Measurements from ENCODE around the gene DHRS2. TPM values are rescaled to one million over a fixed set of nuclear protein-coding genes. Genes with fewer than 3 reads are reported as not detected.

The DHRS2 gene
- total and polyA plus RNA-seq, 10 of the 15 experiments (the other 5 are each of a cell fraction or from before 2014, with no cell fraction given) = 0.09 to 1.8 (median 0.73) TPM; not detected in 1

GRCh38 chr14:23661542-23661941, 25.4 kb downstream of the DHRS2 start:
- ATAC-seq (no peak), FAIRE-seq (no peak), DNase-seq (ENCODE audit: low read depth, low spot score) (no peak)
- ChIA-PET POLR2A (no interaction called here), SMC1A (ENCODE audit: uncharacterized antibody, unreplicated experiment) (interaction anchor here (1.3 kb wide), 1 partner anchor 29 kb away, joined by 4 read pairs; no protein-coding TSS in a partner anchor), RAD21 (ENCODE audit: unreplicated experiment) (interaction anchor here (1.7 to 2.0 kb wide), 2 partner anchors 30 to 73 kb away, joined by 4 to 8 read pairs; no protein-coding TSS in a partner anchor), CTCF (interaction anchor here (1.0 to 2.6 kb wide), 3 partner anchors 29 to 249 kb away, joined by 3 to 19 read pairs (median 5); no protein-coding TSS in a partner anchor)
- no peaks in the 10 kb centered on the region for H3K79me2 ChIP-seq (ENCODE audit: control insufficient read depth, insufficient read depth, low read length)
- no peaks in the 10 kb centered on the region for H3K4me1 ChIP-seq (ENCODE audit: control insufficient read depth, insufficient read depth, low read length)
- no TSS peak for BruUV-seq (replicated peaks)
- WGBS (ENCODE audit: insufficient coverage, insufficient replicate concordance, low lambda C conversion rate, missing lambda C conversion rate) = 1% methylated on average over 5 of the region's 5 CpGs
- no peak for TF ChIP-seq BCLAF1 (IDR thresholded peaks at IDR 0.05)
- no peak for TF ChIP-seq ZBED1 (IDR thresholded peaks at IDR 0.05; ENCODE audit: borderline replicate concordance)
- TF ChIP-seq TAF1 (IDR thresholded peaks at IDR 0.05; ENCODE audit: borderline replicate concordance, low read depth, low read length) = no peak
- no peak for TF ChIP-seq CEBPB (IDR thresholded peaks at IDR 0.05; ENCODE audit: borderline replicate concordance in 1 of 2, low read depth in 2 of 2, low read length in 2 of 2)
- no peak for TF ChIP-seq ATF3 (IDR thresholded peaks at IDR 0.05; ENCODE audit: borderline replicate concordance, extremely low read depth, low read depth, low read length)
- no peak for TF ChIP-seq SPI1 (IDR thresholded peaks at IDR 0.05; ENCODE audit: borderline replicate concordance, insufficient read depth, low read depth, low read length)
- no peak for TF ChIP-seq ZNF207 (IDR thresholded peaks at IDR 0.05; ENCODE audit: borderline replicate concordance)
- TF ChIP-seq POLR2AphosphoS5 (IDR thresholded peaks at IDR 0.05; ENCODE audit: low read length) = no peak
- TF ChIP-seq SREBF1 (IDR thresholded peaks at IDR 0.05; ENCODE audit: low read length) = no peak
- no peak for TF ChIP-seq TCF3 (IDR thresholded peaks at IDR 0.05; ENCODE audit: borderline replicate concordance, insufficient read depth, low read depth, low read length)
- TF ChIP-seq SMC3 (IDR thresholded peaks at IDR 0.05; ENCODE audit: borderline replicate concordance, low read length) = no peak
- no peak for TF ChIP-seq JUND (IDR thresholded peaks at IDR 0.05; ENCODE audit: low read depth, low read length)
- no peak for TF ChIP-seq DPF2 (IDR thresholded peaks at IDR 0.05)
- TF ChIP-seq, protein P1, sequence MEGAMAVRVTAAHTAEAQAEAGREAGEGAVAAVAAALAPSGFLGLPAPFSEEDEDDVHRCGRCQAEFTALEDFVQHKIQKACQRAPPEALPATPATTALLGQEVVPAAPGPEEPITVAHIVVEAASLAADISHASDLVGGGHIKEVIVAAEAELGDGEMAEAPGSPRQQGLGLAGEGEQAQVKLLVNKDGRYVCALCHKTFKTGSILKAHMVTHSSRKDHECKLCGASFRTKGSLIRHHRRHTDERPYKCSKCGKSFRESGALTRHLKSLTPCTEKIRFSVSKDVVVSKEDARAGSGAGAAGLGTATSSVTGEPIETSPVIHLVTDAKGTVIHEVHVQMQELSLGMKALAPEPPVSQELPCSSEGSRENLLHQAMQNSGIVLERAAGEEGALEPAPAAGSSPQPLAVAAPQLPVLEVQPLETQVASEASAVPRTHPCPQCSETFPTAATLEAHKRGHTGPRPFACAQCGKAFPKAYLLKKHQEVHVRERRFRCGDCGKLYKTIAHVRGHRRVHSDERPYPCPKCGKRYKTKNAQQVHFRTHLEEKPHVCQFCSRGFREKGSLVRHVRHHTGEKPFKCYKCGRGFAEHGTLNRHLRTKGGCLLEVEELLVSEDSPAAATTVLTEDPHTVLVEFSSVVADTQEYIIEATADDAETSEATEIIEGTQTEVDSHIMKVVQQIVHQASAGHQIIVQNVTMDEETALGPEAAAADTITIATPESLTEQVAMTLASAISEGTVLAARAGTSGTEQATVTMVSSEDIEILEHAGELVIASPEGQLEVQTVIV (IDR thresholded peaks at IDR 0.05; ENCODE audit: borderline replicate concordance, partially characterized antibody) = no peak
- no peak for TF ChIP-seq RUNX3 (IDR thresholded peaks at IDR 0.05; ENCODE audit: low read length)
- TF ChIP-seq NFIC (IDR thresholded peaks at IDR 0.05; ENCODE audit: low read depth, low read length) = no peak
- no peak for TF ChIP-seq BRCA1 (IDR thresholded peaks at IDR 0.05; ENCODE audit: low read depth, low read length)
- H3K9ac ChIP-seq (ENCODE audit: control insufficient read depth, insufficient read depth, low read length) = no peak overlapping the region
- intact Hi-C loops (cut with micrococcal nuclease; ENCODE audit: unreplicated experiment) (loop anchor here (10.0 kb wide), 1 partner anchor 263 kb away; no protein-coding TSS in a partner anchor), in situ Hi-C loops (cut with MboI) (no loop called here)
- H3K9me3 ChIP-seq (replicated peaks; ENCODE audit: control insufficient read depth, insufficient read depth, low read length) = no peaks in the 10 kb centered on the region
- no peaks in the 10 kb centered on the region for H3K36me3 ChIP-seq (ENCODE audit: control insufficient read depth in 2 of 2, insufficient read depth in 2 of 2, low read length in 1 of 2)
- no peaks in the 10 kb centered on the region; a peak in 3 of 4 replicates for H3K27me3 ChIP-seq (replicated peaks in 1 of 2; ENCODE audit: control insufficient read depth in 2 of 2, insufficient read depth in 2 of 2, low read length in 1 of 2)
- H2AFZ ChIP-seq (ENCODE audit: control insufficient read depth, low read depth, low read length) = no peak overlapping the region
- no peak overlapping the region for H3K4me2 ChIP-seq (ENCODE audit: control insufficient read depth, insufficient read depth)
- no peak overlapping the region for H3K4me3 ChIP-seq
- no peak overlapping the region for H3K27ac ChIP-seq (ENCODE audit: control insufficient read depth, insufficient read depth)
- H4K20me1 ChIP-seq (ENCODE audit: control insufficient read depth, insufficient read depth) = no peaks in the 10 kb centered on the region

Data from GM12878 (cell line).